OCI-LY7 (cell line): ENCODE results near the gene KIF12. TPM values are rescaled to one million over a fixed set of nuclear protein-coding genes. Genes with fewer than 3 reads are reported as not detected.

Experiments
- BruUV-seq: library from RNA; stranded (reverse); fragments of 400-500 nt; replicated peaks from 2 replicates; lab custom pipeline; 2021; lab: Mats Ljungman, UMichigan
- CTCF ChIA-PET: fragments of 300-600 bp; sonication (Branson Sonifier 250); formaldehyde crosslinking; loops from one replicate; lab custom pipeline; 2022; ENCODE audit warnings: antibody characterized with exemption; ENCODE audit not compliant: unreplicated experiment; lab: Charles Lee
- POLR2A ChIA-PET: fragments of 300-600 bp; sonication (Branson Sonifier 250); formaldehyde crosslinking; loops from one replicate; lab custom pipeline; 2022; ENCODE audit warnings: antibody characterized with exemption; lab: Charles Lee
- DNase-seq: peaks from one replicate; pipeline ENCODE4 v3.0.0-alpha.2; 2015; ENCODE audit warnings: low spot score
- H2AFZ ChIP-seq: fragments of 200-600 bp; sonication (generic), shearing (Covaris generic); 2 replicates; pipeline ENCODE4 v1.6.1; 2014; ENCODE audit warnings: mild to moderate bottlenecking, antibody characterized with exemption, low read length, moderate library complexity
- H3K27ac ChIP-seq: fragments of 200-600 bp; sonication (generic); 2 replicates; pipeline ENCODE4 v1.5.1; 2014; ENCODE audit warnings: mixed run types, low read depth, mild to moderate bottlenecking, moderate library complexity, low read length, inconsistent platforms; ENCODE audit not compliant: poor library complexity, severe bottlenecking
- H3K36me3 ChIP-seq: fragments of 200-600 bp; sonication (generic); 2 replicates; pipeline ENCODE4 v1.6.1; 2014; ENCODE audit warnings: mild to moderate bottlenecking, antibody characterized with exemption, low read length, moderate library complexity, mixed read lengths; ENCODE audit not compliant: insufficient read depth
- H3K4me1 ChIP-seq: fragments of 200-600 bp; sonication (generic); 2 replicates; pipeline ENCODE4 v1.5.1; 2014; ENCODE audit warnings: mild to moderate bottlenecking, low read length; ENCODE audit not compliant: insufficient read depth, poor library complexity, severe bottlenecking
- H3K4me2 ChIP-seq: fragments of 200-600 bp; sonication (generic); 2 replicates; pipeline ENCODE4 v1.6.1; 2014; ENCODE audit warnings: mild to moderate bottlenecking, low read length
- H3K4me3 ChIP-seq: fragments of 200-600 bp; sonication (generic); 2 replicates; pipeline ENCODE4 v1.5.1; 2014; ENCODE audit warnings: mild to moderate bottlenecking, low read depth, low read length; ENCODE audit not compliant: poor library complexity, severe bottlenecking
- H3K79me2 ChIP-seq: fragments of 200-600 bp; sonication (generic); 2 replicates; pipeline ENCODE4 v1.6.1; 2016; ENCODE audit warnings: low read depth, mild to moderate bottlenecking, low read length, moderate library complexity, mixed read lengths; ENCODE audit not compliant: insufficient read depth
- H3K9me2 ChIP-seq: fragments of 200-600 bp; sonication (generic); 2 replicates; pipeline ENCODE4 v1.6.1; 2016; ENCODE audit warnings: mild to moderate bottlenecking, low read length, mixed read lengths; ENCODE audit not compliant: insufficient read depth
- H3K9me3 ChIP-seq: fragments of 200-600 bp; sonication (generic); 2 replicates; pipeline ENCODE4 v1.6.1; 2014; ENCODE audit warnings: mild to moderate bottlenecking, mixed run types, low read length, mixed read lengths
- H4K20me1 ChIP-seq: fragments of 200-600 bp; sonication (generic); 2 replicates; pipeline ENCODE4 v1.6.1; 2014; ENCODE audit warnings: mild to moderate bottlenecking, antibody characterized with exemption, low read length, moderate library complexity, mixed read lengths; ENCODE audit not compliant: insufficient read depth
- EZH2phosphoT487 ChIP-seq: fragments of 200-600 bp; sonication (generic); IDR thresholded peaks from 2 replicates; pipeline ENCODE4 v1.6.1; 2018; ENCODE audit warnings: low read depth, borderline replicate concordance, mild to moderate bottlenecking, mixed run types, antibody characterized with exemption, low read length, moderate library complexity, mixed read lengths
- intact Hi-C: fragments of 100-400 bp; cut with micrococcal nuclease; formaldehyde crosslinking; loops from one replicate; pipeline ENCODE4 v1.10.0; 2022; ENCODE audit not compliant: unreplicated experiment
- total RNA-seq, 2 experiments: library from RNA; depleted of rRNA in 1 of 2; stranded (reverse); fragments of >200 nt in 1 of 2; shearing (Covaris generic) in 1 of 2; gene quantifications; 2 replicates each; pipeline ENCODE4 v1.2.3, GENCODE V29; 2014 to 2022
- TF ChIP-seq, protein P1 (sequence below): fragments of 200-600 bp; sonication (generic); conservative IDR thresholded peaks from 2 replicates; pipeline ENCODE4 v1.5.1; 2014; ENCODE audit warnings: mild to moderate bottlenecking, antibody characterized with exemption, low read length, moderate library complexity, mixed read lengths

Gene KIF12
- total RNA-seq, 2 experiments from 2014 or later, result not detected

- Histone ChIP-seq H4K20me1 (no peaks in the 10 kb centered on the region), H2AFZ (no peak overlapping the region), H3K36me3 (no peaks in the 10 kb centered on the region), H3K4me3 (no peak overlapping the region), H3K4me2 (no peak overlapping the region), H3K27ac (no peak overlapping the region), H3K9me3 (no peaks in the 10 kb centered on the region), H3K9me2 (no peaks in the 10 kb centered on the region), H3K4me1 (no peaks in the 10 kb centered on the region), H3K79me2 (no peaks in the 10 kb centered on the region)
- CTCF ChIA-PET, result no interaction called here
- no peak for DNase-seq
- POLR2A ChIA-PET, result no interaction called here
- intact Hi-C loops, result no loop called here
- no peak for TF ChIP-seq EZH2phosphoT487
- TF ChIP-seq, protein P1, sequence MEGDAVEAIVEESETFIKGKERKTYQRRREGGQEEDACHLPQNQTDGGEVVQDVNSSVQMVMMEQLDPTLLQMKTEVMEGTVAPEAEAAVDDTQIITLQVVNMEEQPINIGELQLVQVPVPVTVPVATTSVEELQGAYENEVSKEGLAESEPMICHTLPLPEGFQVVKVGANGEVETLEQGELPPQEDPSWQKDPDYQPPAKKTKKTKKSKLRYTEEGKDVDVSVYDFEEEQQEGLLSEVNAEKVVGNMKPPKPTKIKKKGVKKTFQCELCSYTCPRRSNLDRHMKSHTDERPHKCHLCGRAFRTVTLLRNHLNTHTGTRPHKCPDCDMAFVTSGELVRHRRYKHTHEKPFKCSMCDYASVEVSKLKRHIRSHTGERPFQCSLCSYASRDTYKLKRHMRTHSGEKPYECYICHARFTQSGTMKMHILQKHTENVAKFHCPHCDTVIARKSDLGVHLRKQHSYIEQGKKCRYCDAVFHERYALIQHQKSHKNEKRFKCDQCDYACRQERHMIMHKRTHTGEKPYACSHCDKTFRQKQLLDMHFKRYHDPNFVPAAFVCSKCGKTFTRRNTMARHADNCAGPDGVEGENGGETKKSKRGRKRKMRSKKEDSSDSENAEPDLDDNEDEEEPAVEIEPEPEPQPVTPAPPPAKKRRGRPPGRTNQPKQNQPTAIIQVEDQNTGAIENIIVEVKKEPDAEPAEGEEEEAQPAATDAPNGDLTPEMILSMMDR, result no peak
- no TSS peak for BruUV-seq
Measured at GRCh38 chr9:114092336-114092735, 6.8 kb downstream of the KIF12 start.

DNA sequence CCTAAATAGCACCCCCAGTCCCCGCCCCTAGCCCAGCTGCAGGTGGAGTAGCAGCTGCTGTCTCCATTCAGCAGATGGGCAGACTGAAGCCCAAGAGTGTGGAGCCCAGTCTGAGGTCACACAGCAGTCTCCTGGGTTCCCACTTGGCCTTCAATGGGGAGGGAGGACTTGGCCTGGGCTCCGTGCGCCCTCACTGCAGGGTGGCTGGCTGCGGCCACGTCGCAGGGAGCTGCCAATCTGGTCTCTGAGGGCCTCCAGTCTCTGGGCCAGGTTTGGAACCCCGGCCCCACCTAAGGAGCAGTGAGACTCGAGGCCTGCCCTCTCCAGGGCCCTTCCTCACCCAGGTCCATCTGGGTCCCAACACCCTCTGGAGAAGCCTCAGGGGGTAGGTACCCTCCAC, 7.4 kb downstream of the KIF12 start:
- no peak overlapping the region for H3K4me2 ChIP-seq
- H3K36me3 ChIP-seq, result no peaks in the 10 kb centered on the region
- DNase-seq, result no peak
- POLR2A ChIA-PET, result no interaction called here
- H3K27ac ChIP-seq, result no peak overlapping the region
- TF ChIP-seq, protein P1, result no peak
- TF ChIP-seq EZH2phosphoT487, result no peak
- H2AFZ ChIP-seq, result no peak overlapping the region
- intact Hi-C loops, result no loop called here
- CTCF ChIA-PET, result no interaction called here
- H3K9me3 ChIP-seq, result no peaks in the 10 kb centered on the region
- no peaks in the 10 kb centered on the region for H3K4me1 ChIP-seq
- BruUV-seq, result no TSS peak
- H3K79me2 ChIP-seq, result no peaks in the 10 kb centered on the region
- no peaks in the 10 kb centered on the region for H4K20me1 ChIP-seq
- no peaks in the 10 kb centered on the region for H3K9me2 ChIP-seq
- no peak overlapping the region for H3K4me3 ChIP-seq

GRCh38 chr9:114090798-114091197, 8.3 kb downstream of the KIF12 start:
- no peaks in the 10 kb centered on the region for H3K79me2 ChIP-seq
- no peak overlapping the region for H3K4me3 ChIP-seq
- POLR2A ChIA-PET, result no interaction called here
- H2AFZ ChIP-seq, result no peak overlapping the region
- H3K9me3 ChIP-seq, result no peaks in the 10 kb centered on the region
- TF ChIP-seq EZH2phosphoT487, result no peak
- TF ChIP-seq, protein P1, result no peak
- H3K9me2 ChIP-seq, result no peaks in the 10 kb centered on the region
- H3K4me1 ChIP-seq, result no peaks in the 10 kb centered on the region
- no peaks in the 10 kb centered on the region for H4K20me1 ChIP-seq
- intact Hi-C loops, result no loop called here
- no peak overlapping the region for H3K27ac ChIP-seq
- no peak overlapping the region for H3K4me2 ChIP-seq
- CTCF ChIA-PET, result no interaction called here
- H3K36me3 ChIP-seq, result no peaks in the 10 kb centered on the region
- no TSS peak for BruUV-seq
- DNase-seq, result no peak
